NCI-H524 treated with DMSO at 0.1 percent for 48 hours (cell line): Measurements from ENCODE around the gene WAC.

Source experiments
- DNase-seq: peaks from one replicate; lab custom pipeline; 2025; lab: John Stamatoyannopoulos, UW

The WAC gene

DNA sequence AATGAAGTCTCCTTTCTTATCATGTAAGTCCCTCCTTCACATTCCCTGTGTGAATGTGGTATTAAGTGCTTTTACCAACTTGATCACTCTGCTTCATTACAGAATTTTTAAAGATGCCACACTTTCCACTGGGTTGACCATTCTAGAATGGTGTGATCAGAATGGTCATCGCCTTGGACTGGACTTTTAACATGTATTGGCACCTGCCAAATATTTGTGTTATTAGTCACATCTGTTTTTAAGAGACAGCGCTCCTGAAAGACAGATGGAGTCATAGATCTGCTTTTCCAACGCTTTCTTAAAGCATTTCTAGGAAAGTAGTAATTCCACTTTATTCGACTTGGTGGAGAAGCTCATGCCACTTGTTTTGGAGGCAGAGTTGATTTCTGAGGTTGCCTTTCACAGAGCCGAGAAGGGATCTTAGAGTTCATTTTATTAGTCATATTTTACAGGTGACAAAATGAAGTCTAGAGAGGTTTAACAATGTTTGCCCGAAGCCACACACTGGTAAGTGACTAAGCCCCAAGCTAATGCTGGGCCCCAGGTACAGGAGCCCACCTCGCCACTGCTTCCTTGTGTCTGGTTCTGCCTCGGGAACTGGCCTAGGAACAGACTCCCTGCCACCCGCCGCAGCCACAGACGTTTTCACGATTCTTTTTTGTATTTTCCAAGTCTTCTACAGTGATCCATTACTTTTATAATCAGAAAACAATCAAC, 134.0 kb downstream of the WAC start:
- no peak for DNase-seq

DNA sequence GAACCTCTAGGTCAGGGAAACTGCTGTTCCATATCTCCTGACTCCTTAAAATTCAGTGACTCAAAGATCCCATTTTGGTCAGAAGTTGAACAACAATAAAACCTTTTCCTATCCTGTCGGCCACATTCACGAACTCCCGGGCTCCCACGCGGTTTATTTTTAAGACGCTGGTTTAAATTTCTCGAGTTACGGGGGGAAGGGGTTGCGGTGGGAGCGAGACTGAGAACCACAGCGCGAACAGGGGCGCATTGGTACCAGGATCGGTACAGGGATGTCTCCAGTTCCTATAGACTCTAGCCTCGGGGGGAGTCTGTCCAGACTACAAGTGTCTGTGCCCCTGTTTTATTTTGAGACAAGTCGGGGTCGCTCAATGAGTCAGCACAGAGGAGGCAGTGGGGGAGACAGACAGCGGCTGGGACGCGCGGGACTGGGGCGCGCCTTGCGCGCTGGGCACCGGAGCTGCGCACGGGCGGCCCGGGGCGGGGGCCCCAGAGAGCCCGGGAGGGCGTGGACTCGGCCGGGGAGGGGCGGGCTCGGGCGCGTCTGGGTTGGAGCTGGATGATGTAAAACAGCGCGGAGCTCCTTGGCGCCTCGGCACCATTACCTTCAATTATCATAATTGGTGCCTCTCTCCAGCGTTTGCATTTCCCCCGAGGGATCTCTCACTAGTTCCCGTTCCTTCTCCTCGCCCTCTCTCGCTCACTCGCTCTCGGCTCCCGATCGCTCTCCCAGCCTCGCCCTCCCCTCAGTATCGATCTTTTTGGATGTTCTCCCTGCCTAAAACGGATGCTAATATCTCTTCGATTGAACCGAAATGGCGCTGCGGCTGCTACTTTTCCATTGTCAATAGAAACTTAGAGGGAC, 135.7 kb downstream of the WAC start:
- no peak for DNase-seq

DNA sequence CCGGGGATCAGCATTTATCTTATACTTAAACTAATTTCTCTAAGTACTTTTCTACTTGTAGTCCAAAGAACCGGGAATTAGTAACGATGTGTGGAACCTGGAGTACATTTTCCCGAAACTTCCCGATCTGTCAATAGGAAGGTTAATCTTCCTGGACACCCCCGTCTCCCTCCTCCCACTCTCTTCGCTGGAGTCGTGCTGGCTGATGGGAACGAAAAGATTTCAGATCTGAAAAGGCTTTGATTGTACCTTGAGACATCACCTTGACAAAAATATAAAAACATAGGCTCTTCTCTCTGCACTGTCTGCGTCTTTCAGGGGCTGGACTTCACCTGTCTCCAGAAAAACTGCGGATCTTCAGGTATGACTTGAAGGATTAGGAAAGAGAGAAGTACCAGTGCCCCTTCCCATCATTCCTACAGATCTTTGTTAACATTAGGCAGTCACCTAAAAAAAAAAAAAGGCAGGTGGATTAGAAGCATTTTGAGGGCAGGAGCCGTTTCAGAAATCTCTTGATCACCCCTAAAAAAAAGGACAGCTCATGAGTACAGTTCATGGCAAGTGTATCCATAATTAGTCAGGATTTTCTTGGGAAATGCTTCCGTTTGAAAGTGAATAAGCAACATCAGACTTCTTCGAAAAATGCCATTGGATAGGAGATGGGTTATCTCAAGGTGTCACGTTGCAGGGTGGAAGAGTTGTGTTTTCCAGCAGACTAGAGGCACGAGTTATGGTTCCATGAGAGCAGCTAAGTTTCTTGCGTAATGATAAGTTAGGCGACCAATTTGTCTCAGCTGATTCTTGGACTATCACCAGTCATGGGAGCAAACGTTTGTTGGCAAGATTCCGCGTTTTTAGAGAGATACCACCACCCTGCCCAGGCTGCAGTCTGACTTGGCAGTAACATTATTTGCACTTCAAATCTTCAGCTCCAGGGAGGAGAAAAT, 136.6 kb downstream of the WAC start:
- DNase-seq: no peak
